PC-9 (cell line): Measurements from ENCODE around the gene KRT6B.

Experiments used
- CTCF ChIP-seq: fragments of 200-600 bp; sonication (generic); conservative IDR thresholded peaks from 2 replicates; pipeline ENCODE4 v1.6.1; 2017; ENCODE audit warnings: mixed run types, antibody characterized with exemption, mild to moderate bottlenecking, moderate library complexity
- EZH2 ChIP-seq: fragments of 200-600 bp; sonication (generic); IDR thresholded peaks from 2 replicates; pipeline ENCODE4 v1.8.0; 2017; ENCODE audit warnings: antibody characterized with exemption, low read depth

- TF ChIP-seq EZH2 (no peak), CTCF (no peak)
These were observed 25.7 kb upstream of the KRT6B start for GRCh38 chr12:52477651-52478050.
